GM18511 (cell line): ENCODE measurements around the gene IL18BP.

Source experiments
- ATAC-seq: cut with Tn5 transposase; IDR thresholded peaks from one replicate; pipeline ENCODE4 v1.9.1; 2021; ENCODE audit warnings: mild to moderate bottlenecking, moderate library complexity; ENCODE audit not compliant: unreplicated experiment

Gene IL18BP

DNA sequence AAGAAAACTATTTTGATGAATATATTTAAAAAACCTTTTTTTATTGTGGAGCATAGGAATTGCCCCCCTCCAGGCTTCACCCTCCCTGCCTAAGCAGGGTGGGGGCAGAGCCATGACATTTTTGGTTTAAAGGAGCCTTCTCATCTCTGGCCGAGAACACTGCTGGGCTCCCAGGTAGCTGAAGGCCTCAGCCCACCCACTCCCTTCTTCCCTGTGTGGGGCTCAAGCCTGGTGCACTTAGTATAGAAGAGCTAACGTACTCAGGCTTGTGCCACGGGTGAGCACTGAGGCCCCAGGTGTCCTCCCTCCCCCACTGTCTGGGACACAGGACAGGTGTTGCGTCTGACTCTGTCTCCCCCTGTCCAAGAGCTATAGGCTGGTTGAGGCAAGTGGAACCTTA lies 2.2 kb upstream of the IL18BP start:
- ATAC-seq = no peak

DNA sequence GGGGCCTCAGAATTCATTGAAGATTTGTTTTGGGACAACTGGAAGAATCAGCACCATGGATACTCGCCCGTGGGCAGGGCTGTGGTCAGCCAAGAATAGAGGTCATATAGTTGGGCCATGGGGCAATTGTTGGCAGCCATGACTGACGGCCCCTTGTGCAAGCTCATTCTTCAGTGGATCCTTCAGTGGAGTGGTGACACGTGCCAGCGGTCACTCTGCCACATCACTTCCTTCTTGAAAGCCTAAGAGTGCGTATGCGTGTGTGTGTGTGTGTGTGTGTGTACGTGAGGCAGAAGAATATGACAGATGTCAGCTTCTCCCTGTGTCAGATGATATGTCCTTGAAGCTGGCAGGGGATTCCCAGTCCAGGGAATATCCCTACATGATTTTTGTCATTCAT lies 1.8 kb upstream of the IL18BP start:
- no peak for ATAC-seq

DNA sequence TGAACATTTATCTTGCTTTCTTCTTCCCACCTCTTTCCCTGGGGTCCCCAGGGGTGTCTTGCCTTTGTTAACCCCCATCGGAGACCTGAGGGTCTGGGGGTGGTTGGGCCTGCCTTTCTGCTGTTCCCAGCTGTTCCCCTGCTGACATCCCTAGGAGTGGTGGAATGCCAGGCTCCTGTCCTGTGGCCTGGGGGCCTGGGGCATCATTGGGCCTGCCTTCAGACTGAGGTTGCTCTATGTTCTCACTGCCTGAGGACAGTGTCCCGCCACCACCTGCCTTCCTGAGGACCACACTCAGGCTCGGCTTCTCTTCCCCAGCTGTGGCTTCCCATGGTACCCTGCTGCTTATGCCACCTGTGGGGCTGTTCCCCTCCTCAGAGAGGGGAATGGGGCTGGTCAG lies 1.1 kb upstream of the IL18BP start:
- no peak for ATAC-seq

DNA sequence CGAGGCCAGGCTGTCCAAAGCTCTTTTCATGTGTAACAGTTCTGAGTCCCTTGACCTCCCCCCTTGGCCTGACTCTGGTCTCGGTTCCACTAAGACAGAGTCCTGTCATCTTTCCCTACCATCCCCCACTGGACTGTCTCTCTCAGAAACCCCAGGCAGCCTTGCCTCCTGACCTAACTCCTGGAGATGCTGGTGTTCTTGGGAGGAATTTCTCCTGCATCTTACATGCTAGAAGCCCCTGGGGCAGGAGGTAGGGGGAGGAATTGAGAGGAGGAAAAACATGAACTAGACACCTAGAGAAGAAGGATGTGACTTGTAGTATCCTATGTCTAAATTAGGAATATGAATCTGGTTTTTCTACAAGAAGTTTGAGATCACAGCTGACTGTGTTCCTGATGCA lies 648 bp upstream of the IL18BP start:
- no peak for ATAC-seq

DNA sequence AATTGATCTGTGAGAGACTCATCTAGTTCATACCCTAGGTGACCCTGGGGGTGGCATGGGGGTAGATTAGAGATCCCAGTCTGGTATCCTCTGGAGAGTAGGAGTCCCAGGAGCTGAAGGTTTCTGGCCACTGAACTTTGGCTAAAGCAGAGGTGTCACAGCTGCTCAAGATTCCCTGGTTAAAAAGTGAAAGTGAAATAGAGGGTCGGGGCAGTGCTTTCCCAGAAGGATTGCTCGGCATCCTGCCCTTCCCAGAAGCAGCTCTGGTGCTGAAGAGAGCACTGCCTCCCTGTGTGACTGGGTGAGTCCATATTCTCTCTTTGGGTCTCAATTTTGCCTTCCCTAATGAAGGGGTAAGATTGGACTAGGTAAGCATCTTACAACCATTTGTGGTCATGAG lies 653 bp downstream of the IL18BP start:
- ATAC-seq = no peak

DNA sequence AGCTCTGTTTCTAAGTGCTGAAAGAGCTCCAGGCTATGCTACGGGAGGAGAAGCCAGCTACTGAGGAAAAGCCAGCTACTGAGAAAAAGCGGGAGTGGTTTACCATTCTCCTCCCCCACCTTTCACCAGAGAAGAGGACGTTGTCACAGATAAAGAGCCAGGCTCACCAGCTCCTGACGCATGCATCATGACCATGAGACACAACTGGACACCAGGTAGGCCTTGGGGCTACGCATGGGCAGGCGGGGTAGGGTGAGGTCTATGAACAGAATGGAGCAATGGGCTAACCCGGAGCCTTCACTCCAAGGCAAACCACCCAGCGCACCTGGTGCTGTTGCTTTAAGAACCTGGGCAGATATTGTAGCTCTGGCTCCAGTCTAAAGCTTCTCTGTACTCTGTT lies 1.1 kb downstream of the IL18BP start:
- ATAC-seq = no peak

DNA sequence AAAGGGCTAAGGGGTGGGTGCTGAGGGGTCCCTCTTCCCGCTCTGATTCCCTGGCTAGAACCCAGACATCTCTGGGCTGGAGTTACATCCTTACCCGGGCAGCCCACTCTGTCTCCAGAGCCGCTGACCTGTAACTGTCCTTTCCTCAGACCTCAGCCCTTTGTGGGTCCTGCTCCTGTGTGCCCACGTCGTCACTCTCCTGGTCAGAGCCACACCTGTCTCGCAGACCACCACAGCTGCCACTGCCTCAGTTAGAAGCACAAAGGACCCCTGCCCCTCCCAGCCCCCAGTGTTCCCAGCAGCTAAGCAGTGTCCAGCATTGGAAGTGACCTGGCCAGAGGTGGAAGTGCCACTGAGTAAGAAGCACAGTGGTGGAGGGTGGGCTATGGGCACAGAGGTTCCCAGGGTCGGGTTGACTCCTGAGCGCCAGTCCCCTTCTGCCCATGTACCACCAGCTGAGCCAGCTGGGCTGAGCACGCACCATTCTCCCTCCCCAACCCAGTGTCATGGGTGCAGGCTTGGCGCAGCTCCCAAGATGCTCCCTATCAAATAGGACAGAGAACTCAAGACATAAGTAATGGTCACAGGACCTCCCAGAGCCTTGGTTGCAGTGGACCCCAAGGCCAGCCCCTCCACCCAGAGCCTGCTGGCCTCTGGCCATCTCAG lies 1.6 kb downstream of the IL18BP start:
- no peak for ATAC-seq

DNA sequence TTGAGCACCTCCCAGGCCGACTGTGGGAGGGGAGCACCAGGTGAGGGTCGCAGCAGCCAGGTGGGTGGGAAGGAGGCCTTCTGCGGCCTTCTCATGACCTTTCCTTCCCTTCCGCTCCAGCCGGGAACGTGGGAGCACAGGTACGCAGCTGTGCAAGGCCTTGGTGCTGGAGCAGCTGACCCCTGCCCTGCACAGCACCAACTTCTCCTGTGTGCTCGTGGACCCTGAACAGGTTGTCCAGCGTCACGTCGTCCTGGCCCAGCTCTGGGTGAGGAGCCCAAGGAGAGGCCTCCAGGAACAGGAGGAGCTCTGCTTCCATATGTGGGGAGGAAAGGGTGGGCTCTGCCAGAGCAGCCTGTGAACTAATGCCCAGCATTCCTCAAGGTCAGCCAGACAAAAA lies 2.6 kb downstream of the IL18BP start:
- ATAC-seq = no peak

DNA sequence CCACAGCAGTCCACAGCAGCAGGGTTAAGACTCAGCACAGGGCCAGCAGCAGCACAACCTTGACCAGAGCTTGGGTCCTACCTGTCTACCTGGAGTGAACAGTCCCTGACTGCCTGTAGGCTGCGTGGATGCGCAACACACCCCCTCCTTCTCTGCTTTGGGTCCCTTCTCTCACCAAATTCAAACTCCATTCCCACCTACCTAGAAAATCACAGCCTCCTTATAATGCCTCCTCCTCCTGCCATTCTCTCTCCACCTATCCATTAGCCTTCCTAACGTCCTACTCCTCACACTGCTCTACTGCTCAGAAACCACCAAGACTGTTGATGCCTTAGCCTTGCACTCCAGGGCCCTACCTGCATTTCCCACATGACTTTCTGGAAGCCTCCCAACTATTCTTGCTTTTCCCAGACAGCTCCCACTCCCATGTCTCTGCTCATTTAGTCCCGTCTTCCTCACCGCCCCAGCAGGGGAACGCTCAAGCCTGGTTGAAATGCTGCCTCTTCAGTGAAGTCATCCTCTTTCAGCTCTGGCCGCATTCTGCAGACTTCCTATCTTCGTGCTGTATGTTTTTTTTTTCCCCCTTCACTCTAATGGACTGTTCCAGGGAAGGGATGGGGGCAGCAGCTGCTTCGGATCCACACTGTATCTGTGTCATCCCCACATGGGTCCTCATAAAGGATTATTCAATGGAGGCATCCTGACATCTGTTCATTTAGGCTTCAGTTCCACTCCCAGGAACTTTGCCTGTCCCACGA lies 3.3 kb downstream of the IL18BP start:
- ATAC-seq = no peak

DNA sequence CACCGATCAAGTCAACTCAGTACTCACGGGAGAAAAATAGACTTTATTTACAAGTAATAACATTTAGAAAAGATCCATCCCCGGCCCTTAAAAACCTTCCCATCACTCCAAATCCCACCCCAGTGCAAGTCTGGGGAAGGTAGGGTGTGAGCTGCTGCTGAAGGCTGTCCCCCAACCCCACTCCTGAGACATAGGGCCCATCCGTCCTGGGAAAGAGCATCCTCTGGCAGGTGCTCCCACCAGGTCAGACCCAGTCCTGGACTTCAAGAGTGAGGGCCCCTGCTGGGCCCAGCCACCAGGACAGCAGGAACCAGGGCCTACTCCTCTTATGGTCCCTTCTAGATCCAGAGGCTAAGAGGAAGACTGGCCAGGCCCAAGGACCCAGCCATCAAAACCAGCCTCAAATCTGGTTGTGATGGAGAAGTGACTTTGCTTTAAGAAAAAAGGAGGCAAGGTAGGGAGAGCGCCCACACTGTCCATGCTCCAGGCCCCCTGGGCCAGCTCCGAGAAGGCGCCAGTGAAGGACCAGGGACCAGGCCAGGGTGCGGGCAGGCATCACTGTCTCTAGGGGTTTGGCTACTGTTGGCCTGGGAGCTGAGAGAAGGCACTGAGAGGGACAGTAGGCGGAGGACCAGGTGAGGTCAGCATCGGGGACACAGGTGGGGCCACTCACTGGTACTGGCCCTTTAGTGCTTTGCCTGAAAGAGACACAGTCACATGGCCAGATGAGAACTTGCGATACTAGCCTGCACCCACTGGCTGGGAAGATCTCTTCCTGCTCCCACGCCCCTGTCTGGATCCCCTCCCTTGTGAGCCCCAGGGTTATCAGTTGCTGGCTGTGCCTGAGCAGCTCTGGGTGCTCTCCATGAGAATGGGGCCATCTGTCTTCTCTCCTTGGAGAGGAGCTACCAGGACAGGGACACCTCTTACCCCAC lies 4.4 kb downstream of the IL18BP start:
- no peak for ATAC-seq

DNA sequence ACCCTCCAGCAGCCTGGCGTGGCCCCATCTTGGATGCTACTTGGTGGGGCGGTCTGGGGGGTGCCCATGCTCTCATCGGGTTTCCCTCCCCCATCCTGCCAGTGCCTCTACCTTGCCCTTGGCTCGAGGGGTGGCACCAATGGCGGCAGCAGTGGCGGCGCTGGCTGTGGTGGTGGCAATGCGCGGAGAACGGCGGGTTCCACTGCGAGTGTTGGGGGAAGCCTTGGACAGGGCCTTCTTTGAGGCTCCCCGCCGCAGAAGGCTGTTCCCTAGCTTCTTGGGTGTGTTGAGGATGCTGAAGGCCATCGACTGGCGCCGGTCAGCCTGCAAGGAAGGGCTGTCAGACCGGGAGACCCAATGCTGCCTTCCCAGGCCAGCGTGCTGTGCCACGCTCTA lies 5.1 kb downstream of the IL18BP start:
- no peak for ATAC-seq

DNA sequence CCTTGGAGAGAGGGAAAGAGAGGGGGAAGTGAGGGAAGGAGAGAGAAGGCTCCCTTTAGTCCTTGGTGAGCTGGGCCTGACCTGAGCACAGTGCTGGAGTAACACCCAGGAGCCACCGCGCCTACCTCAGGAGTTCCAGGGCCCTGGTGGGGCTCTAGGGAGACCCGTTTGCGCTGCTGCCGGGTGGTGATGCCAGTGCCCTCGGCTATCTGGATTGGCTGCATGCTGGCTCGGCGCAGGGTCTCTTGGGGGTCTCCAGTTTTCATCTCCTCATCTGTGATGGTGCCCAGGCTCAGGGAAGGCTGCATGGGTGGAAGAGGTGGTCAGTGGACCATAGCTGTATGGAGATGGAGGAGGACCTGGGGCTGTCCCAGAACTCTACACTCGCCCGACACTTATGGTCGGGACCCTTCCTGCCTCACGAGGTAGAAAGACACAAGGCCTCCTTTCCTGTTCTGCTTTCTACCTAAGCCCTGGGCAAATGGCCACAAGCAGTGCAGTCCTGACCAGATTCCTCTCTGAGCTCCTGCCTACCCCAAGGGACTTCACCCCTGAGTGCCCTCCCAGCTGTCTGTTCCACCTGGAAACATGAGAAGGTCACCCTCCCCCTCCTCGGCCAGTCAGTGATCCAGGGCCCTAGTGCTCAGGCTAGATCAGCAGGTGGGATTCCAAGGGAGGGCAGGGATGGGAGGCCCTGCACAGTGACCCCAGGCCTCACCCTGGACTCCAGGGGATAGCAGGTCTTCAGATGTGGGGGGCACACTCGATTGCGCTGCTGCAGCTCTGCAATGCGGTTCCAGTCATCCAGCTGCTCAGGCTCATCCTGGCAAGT lies 6.0 kb downstream of the IL18BP start:
- ATAC-seq = no peak

DNA sequence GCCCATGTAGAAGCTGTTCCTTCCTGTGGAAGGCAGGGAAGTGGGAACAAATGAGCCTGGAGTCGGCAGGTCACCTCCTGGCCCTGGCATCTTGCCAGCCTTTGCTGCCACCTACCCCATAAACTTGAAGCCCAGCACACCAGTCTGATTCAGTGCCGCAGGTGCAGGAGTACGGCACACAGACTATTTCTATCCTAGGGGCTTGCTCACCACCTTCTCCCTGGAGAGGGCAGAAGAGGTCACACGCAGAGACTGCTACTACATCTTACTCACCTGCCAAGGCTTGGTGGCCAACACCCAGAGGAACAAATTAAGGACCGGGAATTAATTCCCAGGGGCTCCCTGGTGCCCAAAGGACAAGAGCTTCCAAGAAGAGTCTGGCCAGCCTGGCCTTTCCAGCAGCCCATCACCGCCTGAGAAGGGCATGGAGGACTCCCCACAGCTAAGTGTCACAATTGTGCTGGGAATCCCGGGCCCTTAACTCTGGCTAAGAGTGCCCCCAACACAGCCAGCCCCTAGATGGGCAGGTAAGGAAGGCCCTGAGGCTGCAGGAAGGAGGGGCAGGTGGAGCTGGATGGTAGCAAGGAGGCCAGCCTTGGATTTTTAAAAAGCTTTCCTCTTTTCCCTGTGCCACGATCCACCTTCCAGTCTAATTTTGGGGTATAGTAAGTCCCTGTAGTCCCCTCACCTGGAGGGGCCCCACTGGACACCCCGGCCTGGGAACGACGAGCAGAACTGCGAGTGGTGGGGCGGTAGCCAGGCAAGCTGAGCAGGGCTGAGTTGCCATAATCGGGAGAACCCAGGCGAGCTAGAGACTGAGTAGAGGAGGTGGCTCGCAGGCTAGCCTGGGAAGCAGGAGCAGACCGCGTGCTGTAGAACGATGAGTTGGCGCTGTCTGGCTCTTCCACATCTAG lies 6.9 kb downstream of the IL18BP start:
- no peak for ATAC-seq

DNA sequence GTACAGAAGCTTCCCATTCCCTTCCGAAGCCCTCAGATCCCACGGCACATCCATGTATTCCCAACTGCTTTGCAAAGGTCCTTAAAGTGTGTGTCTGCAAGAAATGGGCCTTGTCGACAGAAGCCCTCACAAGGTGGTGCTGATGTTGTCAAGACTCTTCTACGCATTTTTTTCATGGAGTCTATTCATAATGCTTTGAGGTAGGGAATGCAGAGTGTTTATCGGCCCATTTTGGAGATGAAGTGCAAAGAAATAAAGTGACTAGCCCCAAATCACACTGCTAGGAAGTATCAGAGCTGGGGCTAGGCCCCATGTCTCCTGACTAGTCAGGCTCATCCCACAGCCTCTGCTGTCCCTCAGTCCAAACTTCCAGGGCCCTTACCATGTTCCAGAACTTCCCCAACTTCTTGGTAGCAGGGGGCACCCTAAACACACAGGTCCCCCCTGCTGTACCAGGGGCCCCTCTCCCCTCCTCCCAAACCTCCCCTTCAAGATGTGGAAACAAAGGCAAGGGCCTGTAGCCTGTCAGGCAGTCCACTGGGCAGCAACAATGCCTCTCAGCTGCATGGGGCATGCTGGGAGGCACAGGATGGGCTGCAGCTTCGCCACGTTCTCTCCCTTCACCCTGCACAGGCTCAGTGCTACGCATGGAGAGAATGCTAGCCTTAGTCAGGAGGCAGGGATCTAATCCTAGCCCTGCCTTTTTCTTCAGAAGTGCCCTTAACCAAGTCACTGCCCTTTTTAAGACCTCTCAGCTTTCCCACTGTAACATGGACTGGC lies 7.8 kb downstream of the IL18BP start:
- ATAC-seq = no peak

DNA sequence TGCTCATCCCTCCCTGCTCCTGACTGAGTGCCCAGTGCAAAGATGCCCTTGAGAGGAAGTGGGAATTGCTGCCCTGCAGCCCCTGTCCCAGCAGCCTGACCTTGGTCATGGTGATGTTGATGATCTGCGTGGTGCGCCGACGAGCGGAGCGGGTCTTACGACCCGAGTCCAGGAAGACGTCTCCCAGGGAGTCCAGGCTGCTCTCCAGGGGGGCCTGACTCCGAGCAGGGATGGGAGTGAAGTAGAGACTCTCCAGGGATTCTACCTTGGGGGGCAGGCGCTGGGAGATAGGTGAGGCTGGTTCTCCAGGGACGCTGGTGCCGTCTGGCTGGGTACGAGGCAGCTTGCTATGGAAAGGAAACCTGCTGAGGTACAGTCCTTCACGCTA lies 8.4 kb downstream of the IL18BP start:
- no peak for ATAC-seq

DNA sequence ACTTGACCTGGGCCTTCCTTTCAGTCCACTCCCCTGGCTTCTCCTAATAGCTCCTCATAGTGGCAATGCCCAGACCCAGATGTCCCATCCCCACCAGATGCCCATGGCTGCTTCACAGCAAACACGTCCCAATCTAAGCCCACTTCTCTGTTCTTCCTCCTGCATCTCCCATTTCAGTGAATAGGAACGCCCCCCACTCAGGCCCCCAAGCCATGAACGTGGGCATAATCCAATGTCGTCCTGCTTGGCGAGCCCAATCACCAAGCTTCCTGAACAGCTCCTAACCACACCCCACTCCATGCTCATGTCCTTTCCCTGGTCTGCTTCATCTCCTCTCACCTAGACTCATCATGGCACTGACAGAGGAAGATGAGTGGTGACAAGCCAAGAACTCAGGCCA lies 8.9 kb downstream of the IL18BP start:
- ATAC-seq = no peak

DNA sequence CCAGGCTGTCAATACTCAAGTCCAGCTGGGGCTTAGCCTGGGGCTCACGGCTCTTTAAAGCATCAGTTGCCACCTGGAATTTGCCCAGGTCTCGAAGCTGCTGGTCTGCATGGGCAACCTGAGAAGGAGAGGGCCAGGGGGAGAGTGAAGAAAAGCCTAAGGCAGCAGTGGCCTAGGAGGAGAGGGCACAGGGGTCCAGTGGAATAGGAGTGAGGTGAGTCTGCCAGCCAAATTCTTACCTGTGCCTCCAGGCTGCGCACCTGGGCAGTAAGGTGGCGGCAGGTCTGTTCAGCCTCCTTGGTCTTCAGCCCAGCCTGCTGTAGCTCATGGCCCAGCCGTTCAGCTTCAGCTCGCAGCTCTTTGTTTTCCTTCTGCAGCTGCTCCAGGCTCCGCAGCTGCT lies 10.0 kb downstream of the IL18BP start:
- no peak for ATAC-seq

DNA sequence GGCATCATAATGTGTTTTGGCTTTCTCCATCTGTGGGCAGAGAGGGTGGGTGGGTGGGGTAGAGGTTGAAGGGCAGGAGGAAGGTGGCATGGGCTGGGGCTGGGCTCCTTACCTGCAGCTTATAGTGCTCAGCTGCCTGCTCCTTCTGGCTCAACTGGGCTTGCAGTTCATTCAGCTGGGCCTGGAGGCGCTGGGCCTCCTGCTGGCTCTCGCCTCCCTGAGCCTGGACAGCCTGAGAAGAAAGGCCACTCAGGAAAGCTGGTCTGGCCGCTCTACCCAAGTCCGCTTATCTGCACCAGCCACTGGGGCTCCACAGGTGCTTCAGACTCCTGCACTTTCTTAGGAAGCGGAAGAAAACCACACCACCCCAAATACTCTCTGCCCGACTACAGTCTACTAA lies 10.4 kb downstream of the IL18BP start:
- ATAC-seq = no peak
